Lower leg skin (tissue), 3 donors: Measurements from ENCODE around the gene ETS1.

Experiments
- CTCF ChIP-seq, 3 donors: fragments of 450-650 bp; IDR thresholded peaks; one replicate each; pipeline ENCODE4 v1.5.1; 2016; ENCODE audit warnings: antibody characterized with exemption in 3 of 3, mild to moderate bottlenecking in 3 of 3, moderate library complexity in 2 of 3
- POLR2A ChIP-seq, 2 donors: fragments of 450-650 bp; IDR thresholded peaks; one replicate each; pipeline ENCODE4 v1.6.1; 2016 to 2017; ENCODE audit warnings: antibody characterized with exemption in 2 of 2, mild to moderate bottlenecking in 1 of 2, moderate library complexity in 1 of 2

GRCh38 chr11:128546916-128547315 lies 40.4 kb downstream of the ETS1 start:
- TF ChIP-seq CTCF (IDR thresholded peaks at IDR 0.05) = no peak
- TF ChIP-seq POLR2A (IDR thresholded peaks at IDR 0.05) = no peak
